Activated CD4-positive, alpha-beta T cell treated with anti-CD3 and anti-CD28 coated beads, Interleukin-2, amount 10 ng/mL, durations not matched to agents 24 days and 14 days (primary cell): ENCODE measurements around the gene RWDD3. TPM values are rescaled to one million over a fixed set of nuclear protein-coding genes. Genes with fewer than 3 reads are reported as not detected.

ENCODE experiments used
- DNase-seq: peaks from one replicate; pipeline ENCODE4 v3.0.0; 2022
- H3K27ac Mint-ChIP-seq: one replicate; pipeline ENCODE4 v1.8.0; 2022; ENCODE audit warnings: mild to moderate bottlenecking, mixed read lengths
- H3K27me3 Mint-ChIP-seq: one replicate; pipeline ENCODE4 v1.8.0; 2022; ENCODE audit warnings: mixed read lengths
- H3K36me3 Mint-ChIP-seq: one replicate; pipeline ENCODE4 v1.8.0; 2022; ENCODE audit warnings: low read depth, mild to moderate bottlenecking, mixed read lengths
- H3K4me1 Mint-ChIP-seq: one replicate; pipeline ENCODE4 v1.8.0; 2021; ENCODE audit warnings: mixed read lengths
- H3K4me3 Mint-ChIP-seq: one replicate; pipeline ENCODE4 v1.8.0; 2022; ENCODE audit warnings: mild to moderate bottlenecking, moderate library complexity, mixed read lengths
- H3K9me3 Mint-ChIP-seq: one replicate; pipeline ENCODE4 v1.8.0; 2021; ENCODE audit warnings: mixed read lengths
- intact Hi-C: fragments of 100-400 bp; cut with micrococcal nuclease; formaldehyde crosslinking; loops from one replicate; pipeline ENCODE4 v1.15.1; 2023
- total RNA-seq: library from RNA; stranded (reverse); gene quantifications from 2 replicates; pipeline ENCODE4 v1.2.3, GENCODE V29; 2022

Gene RWDD3, protein sequence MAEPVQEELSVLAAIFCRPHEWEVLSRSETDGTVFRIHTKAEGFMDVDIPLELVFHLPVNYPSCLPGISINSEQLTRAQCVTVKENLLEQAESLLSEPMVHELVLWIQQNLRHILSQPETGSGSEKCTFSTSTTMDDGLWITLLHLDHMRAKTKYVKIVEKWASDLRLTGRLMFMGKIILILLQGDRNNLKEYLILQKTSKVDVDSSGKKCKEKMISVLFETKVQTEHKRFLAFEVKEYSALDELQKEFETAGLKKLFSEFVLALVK
- total RNA-seq = 11.6 and 12.0 TPM in 2 replicates

DNA sequence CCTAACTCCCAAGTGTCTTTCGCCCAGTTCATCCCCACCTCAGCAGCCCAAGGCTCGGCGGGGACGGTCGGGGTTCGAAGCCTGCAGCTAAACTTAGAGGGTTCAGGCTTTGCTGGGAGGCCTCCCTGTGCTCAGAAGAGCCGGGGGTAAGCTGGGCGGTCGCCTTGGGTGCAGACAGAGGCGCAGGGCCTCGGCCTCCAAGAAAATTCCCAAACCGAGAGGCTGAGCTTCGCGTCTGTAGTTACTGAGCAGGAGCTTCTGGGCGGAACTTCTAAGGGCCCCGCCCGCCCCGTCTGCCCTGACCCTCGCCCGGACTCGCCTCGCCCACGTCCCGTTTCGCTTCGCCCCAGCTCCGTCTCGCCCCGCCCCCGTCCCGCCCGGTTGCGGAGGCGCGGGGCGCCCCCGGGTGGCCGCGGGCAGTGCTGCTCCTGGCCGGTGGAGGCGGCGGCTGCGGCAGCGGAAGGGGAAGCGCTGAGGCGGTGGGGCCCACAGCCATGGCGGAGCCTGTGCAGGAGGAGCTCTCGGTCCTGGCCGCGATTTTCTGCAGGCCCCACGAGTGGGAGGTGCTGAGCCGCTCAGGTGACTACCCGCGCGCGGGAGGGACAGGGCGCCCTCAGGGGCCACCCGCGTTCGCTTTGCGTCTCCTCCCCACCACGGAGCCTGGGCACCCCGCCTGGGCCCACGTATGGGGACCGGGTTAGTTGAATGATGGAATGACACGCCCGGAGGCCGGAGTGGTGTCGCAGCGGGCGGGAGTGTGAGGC, at the start of gene RWDD3:
TSS of gene RWDD3 (plus strand) at position 474 of the 764 bp plus-strand sequence. CDS start at position 495, 21 bp downstream.
- Mint-ChIP-seq H3K27me3 (peaks cover 28% of the 10 kb centered on the region), H3K4me1 (peaks cover 26% of the 10 kb centered on the region), H3K27ac (peak within 1 kb of the TSS; percentile 93), H3K4me3 (peak within 1 kb of the TSS; percentile 94), H3K36me3 (peaks cover 16% of the 10 kb centered on the region), H3K9me3 (no peaks in the 10 kb centered on the region)
- intact Hi-C loops = loop anchor here (1.0 to 10.0 kb wide), 4 partner anchors 117 to 819 kb away; partner anchors contain the start of genes ABCD3 and TLCD4
- DNase-seq = peak; percentile 98

DNA sequence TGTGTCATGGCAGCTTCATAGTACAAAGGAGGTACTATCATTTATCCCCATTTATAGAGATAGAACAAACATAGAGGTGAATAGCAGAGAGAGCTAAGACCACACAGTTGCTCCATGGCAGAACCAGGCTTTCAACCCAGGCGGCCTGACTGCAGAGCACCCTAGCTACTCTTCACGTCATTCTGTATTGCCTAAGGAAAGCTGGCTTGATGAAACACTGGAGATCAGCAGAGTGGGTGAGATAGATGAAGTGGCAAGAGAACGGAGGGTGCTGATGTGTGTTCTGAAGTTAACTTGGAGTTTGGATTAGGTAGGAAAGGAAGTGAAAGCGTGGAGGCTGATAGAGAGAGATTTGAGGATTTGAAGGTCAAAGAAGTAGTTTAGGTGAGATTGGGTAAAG, 47.9 kb upstream of the RWDD3 start:
- intact Hi-C loops = no loop called here
- Mint-ChIP-seq H3K4me3 (no peak overlapping the region), H3K27me3 (peaks cover 5% of the 10 kb centered on the region)

DNA sequence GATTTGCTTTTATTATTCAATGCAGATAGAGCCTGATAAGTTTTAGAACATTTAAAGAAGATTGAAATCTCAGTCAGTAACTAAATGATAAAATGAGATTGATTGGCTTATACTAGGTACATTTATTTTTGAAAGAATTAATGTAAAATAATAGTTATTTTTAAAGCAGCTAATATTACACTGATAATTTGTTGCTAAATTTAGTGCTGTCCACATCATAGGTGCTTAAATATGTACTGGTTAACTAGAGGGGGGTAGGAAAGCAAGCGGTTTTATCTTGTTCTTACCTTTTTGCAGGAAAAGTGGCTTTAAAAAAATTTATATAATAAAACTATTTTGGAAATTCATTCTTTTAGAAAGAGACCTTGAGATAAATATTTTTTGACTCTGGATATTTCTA, 40.4 kb upstream of the RWDD3 start:
- Mint-ChIP-seq H3K27ac (no peak overlapping the region), H3K4me1 (no peaks in the 10 kb centered on the region), H3K27me3 (peaks cover 1% of the 10 kb centered on the region), H3K9me3 (no peaks in the 10 kb centered on the region), H3K36me3 (no peaks in the 10 kb centered on the region), H3K4me3 (no peak overlapping the region)
- intact Hi-C loops = no loop called here
- DNase-seq = no peak

More for the DNA sequence above, 47.9 kb upstream of the RWDD3 start:
- no peaks in the 10 kb centered on the region for H3K36me3 Mint-ChIP-seq
- no peak for DNase-seq
- no peak overlapping the region for H3K27ac Mint-ChIP-seq
- no peaks in the 10 kb centered on the region for H3K9me3 Mint-ChIP-seq
- H3K4me1 Mint-ChIP-seq = no peaks in the 10 kb centered on the region

DNA sequence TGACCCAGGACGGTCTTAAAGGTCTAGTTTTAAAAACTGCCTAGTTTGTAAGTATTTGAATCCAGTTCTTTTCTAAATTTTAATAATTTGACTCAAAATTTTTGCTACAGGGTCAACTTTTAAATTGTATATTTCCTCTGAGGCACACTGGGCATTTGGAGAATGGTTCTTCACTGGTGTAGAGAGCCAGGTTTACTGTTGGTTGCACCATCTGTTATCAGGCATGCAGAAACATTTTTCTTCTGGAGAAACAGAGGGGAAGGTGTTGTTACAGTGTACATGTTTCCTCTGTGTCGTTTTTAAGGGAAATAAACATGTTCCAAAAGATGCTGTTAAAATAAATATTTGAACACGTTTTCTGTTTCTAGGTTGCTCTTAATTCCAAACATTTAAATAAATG, 39.0 kb upstream of the RWDD3 start:
- no peaks in the 10 kb centered on the region for H3K36me3 Mint-ChIP-seq
- no peak for DNase-seq
- intact Hi-C loops = no loop called here
- no peaks in the 10 kb centered on the region for H3K4me1 Mint-ChIP-seq
- H3K4me3 Mint-ChIP-seq = no peak overlapping the region
- no peak overlapping the region for H3K27ac Mint-ChIP-seq
- peaks cover 1% of the 10 kb centered on the region for H3K27me3 Mint-ChIP-seq
- no peaks in the 10 kb centered on the region for H3K9me3 Mint-ChIP-seq

DNA sequence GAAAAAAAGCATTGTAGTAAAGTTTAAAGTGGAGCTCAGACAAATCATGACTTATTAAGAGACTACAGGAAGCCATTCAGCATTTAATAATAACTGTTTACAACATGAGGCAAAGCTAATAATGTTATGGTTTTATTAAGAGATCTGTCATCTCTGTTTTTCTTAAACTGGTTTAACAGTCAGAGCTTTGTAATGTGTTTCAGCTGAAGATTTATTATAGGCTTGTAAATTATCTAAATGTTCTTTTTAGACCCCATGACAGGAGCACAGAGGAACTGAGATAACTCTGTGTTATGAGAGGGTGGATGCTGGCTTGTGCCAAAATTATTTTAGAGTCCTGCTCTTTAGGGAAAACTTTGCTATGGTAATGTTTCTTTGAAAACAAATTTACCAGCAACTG, 38.0 kb upstream of the RWDD3 start:
- Mint-ChIP-seq H3K27me3 (peaks cover 1% of the 10 kb centered on the region), H3K36me3 (no peaks in the 10 kb centered on the region), H3K4me1 (no peaks in the 10 kb centered on the region), H3K27ac (no peak overlapping the region), H3K9me3 (no peaks in the 10 kb centered on the region), H3K4me3 (no peak overlapping the region)
- DNase-seq = no peak
- intact Hi-C loops = no loop called here

DNA sequence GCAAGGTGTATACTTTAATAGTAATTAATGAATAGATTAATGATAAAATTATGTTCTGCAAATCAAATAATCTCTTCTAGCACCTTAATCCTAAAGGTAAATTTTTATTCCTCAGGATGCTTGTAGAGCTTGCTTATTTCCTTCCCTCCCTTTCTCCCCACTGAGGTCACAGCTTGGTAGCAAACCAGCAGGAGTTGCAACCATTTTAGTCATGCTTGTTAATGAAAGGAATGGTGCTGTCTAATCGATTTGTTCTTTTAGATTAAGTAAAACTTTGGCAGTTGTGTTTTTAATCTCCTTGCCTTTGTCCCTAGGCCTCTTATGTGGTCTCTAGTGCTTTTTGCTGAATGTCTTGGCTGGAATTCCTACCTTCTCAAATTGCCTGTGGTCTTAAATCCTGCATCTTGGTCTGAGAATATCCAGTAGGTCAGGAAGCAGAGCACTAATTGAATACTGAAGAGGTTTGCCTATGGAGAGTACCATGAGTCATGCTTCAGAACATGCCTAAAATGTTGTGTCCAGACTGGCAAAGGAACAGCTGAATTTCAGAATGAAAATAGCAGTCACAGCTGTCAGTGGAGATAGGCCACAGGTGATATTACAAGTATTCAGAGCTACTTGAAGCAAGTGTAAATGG, 36.3 kb upstream of the RWDD3 start:
- no peak overlapping the region for H3K27ac Mint-ChIP-seq
- peaks cover 1% of the 10 kb centered on the region for H3K27me3 Mint-ChIP-seq
- no peaks in the 10 kb centered on the region for H3K4me1 Mint-ChIP-seq
- no peak overlapping the region for H3K4me3 Mint-ChIP-seq
- DNase-seq = no peak
- no peaks in the 10 kb centered on the region for H3K9me3 Mint-ChIP-seq
- H3K36me3 Mint-ChIP-seq = no peaks in the 10 kb centered on the region
- intact Hi-C loops = no loop called here

DNA sequence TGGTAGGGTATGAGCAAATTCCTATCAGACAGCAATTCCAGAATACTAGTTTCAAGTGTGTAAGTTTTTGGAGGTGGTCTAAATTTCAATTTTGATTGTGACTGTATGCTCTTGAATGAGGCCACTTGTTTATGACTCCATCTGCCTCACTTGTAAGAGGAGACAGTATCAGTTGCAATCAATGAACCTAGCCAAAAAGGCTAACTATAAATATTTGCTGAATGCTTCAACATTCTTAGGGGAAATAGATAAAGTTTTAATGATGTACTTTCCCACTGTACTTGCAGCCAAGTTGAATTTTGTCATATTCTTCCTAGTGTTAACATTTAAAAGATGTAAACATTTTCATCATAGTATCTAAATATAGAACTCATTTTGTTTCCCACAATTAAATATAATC, 32.1 kb upstream of the RWDD3 start:
- H3K4me1 Mint-ChIP-seq = no peaks in the 10 kb centered on the region
- H3K27me3 Mint-ChIP-seq = peaks cover 1% of the 10 kb centered on the region
- H3K36me3 Mint-ChIP-seq = no peaks in the 10 kb centered on the region
- peaks cover 3% of the 10 kb centered on the region for H3K9me3 Mint-ChIP-seq
- DNase-seq = no peak
- intact Hi-C loops = no loop called here
- H3K4me3 Mint-ChIP-seq = no peak overlapping the region
- H3K27ac Mint-ChIP-seq = no peak overlapping the region

DNA sequence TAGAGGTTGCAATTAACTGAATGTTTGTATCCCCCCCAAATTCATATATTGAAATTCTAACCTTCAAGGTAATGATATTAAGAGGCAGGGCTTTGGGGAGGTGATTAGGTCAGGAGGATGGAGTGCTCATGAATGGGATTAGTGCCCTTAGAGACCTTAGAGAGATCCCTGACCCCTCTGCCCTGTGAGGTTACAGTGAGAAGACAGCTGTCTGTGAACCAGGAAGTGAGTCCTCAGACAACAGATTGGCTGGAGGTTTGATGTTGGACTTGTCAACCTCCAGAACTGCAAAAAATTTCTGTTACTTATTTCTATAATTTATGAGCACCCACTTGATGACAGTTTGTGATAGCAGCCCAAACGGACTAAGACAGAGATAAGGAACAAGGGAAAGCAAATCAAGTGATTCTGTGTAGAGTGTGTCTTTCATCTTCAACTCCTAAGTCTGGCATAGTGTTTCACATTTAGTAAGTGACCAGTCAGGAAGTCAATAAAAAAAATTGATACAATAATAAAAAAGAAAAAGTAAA, 30.0 kb upstream of the RWDD3 start:
- Mint-ChIP-seq H3K36me3 (no peaks in the 10 kb centered on the region), H3K27me3 (peaks cover 1% of the 10 kb centered on the region), H3K27ac (no peak overlapping the region), H3K4me1 (no peaks in the 10 kb centered on the region), H3K4me3 (no peak overlapping the region), H3K9me3 (peaks cover 3% of the 10 kb centered on the region)
- intact Hi-C loops = no loop called here
- DNase-seq = no peak

DNA sequence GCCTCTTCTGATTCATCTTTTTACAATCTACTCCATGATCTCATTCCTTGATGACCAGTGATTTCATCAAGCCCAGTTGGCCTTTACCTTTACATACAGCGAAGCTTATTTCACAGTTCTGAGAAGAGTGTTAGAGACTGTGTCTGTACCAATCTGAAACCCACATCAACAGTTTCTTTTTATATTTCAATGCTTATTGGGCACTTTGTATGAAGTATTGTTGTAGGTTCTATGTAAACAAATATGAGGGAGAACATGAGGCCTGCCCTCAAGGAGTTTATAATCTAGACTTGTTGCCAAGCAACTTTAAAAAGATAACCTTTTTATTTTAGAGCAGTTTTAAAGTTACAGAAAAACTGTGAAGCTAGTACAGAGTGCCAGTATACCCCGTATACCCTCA, 27.5 kb upstream of the RWDD3 start:
- Mint-ChIP-seq H3K27ac (no peak overlapping the region), H3K9me3 (peaks cover 3% of the 10 kb centered on the region), H3K36me3 (no peaks in the 10 kb centered on the region), H3K4me1 (no peaks in the 10 kb centered on the region), H3K27me3 (peaks cover 3% of the 10 kb centered on the region), H3K4me3 (no peak overlapping the region)
- intact Hi-C loops = no loop called here
- DNase-seq = no peak

DNA sequence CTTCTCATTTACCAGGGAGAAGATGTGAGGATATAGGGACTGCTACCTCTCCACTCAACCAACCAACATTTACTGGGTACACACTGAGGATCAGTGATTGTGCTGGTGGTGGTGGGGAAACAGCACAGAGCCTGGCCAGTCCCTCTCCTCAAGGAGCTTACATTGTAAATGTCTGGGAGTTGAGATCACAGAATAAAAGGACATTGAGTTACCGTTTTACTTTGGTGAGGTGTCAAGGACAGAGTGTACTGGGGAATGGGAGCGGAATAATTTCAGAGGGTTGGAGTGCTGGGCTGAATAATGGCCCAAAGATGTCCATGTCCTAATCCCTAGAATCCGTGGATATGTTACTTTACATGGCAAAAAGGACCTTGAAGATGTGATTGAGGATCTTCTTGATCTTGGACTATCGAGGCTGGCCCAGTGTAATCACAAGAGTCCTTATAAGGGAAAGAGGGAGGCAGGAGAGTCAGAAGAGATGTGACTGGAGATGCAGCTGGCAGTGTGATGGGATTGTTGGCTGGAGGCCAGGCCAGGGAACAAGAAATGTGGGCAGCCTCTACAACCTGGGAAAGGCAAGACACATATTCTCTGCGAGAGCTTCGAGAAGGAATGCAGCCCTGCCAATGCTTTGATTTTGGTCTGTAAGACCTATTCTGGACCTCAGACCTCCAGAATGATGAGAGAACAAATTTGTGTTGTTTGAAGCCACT, 26.6 kb upstream of the RWDD3 start:
- Mint-ChIP-seq H3K27ac (no peak overlapping the region), H3K4me3 (no peak overlapping the region), H3K9me3 (peaks cover 3% of the 10 kb centered on the region), H3K36me3 (no peaks in the 10 kb centered on the region), H3K4me1 (no peaks in the 10 kb centered on the region), H3K27me3 (peaks cover 3% of the 10 kb centered on the region)
- DNase-seq = no peak
- intact Hi-C loops = no loop called here

DNA sequence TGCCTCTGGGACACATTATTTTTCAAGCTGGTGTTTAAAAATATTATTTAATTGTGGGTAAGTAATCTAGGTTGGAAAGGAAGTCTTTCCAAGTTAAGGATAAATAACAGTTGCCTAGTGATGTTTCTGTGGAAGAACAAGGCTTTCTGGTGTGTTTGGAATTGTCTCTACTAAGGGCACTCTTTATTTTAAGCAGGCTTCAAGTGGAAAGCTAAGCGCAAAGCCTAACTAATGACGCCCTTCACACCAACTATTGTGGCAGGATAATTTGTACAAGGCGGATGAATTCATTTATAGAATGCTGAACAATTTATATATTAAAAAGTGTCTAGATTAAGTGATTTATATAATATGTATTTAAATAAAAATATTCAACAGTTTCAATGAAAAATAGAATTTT, 25.1 kb upstream of the RWDD3 start:
- Mint-ChIP-seq H3K4me1 (no peaks in the 10 kb centered on the region), H3K27ac (no peak overlapping the region), H3K9me3 (peaks cover 3% of the 10 kb centered on the region), H3K4me3 (no peak overlapping the region), H3K36me3 (no peaks in the 10 kb centered on the region), H3K27me3 (peaks cover 3% of the 10 kb centered on the region)
- DNase-seq = no peak
- intact Hi-C loops = no loop called here

DNA sequence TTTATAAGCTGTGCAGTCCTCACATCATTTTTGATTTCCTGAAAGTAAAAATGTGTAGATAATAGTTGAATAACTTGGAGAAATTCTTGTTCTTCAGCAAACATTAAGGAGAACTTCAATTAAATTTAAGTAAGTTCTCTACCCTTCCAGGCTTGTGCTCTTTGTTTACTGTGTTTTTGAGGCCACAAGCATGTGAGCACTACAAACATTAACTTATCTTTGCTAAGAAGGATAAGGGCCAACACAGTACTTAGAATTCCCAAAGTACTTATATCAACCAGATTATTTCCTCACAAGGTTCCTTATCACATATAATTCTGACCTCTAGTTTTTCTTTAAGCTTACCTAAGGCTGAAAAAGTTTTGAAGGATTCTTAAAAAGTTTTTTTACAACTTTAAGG, 24.7 kb upstream of the RWDD3 start:
- H3K9me3 Mint-ChIP-seq = peaks cover 3% of the 10 kb centered on the region

DNA sequence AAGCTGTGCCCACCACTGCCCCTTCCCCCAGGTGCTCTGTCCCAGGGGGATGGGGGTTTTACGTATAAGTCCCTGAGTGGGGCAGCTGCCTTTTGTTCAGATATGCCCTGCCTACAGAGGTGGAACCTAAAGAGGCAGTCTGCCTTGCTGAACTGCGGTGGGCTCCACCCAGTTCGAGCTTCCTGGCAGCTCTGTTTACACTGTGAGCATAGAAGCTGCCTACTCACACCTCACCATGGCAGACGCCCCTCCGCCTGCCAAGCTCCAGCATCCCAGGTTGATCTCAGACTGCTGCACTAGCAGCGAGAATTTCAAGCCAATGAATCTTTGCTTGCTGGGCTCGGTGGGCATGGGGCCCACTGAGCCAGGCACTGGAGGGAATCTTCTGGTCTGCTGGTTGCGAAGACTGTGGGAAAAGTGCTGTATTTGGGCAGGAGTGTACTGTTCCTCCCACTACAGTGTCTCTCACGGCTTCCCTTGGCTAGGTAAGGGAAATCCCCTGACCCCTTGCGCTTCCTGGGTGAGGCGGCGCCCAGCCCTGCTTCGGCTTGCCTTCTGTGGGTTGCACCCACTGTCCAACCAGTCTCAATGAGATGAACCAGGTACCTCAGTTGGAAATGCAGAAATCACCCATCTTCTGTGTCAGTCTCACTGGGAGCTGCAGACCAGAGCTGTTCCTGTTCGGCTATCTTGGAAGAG, 17.6 kb upstream of the RWDD3 start:
- Mint-ChIP-seq H3K36me3 (no peaks in the 10 kb centered on the region), H3K4me3 (no peak overlapping the region), H3K4me1 (no peaks in the 10 kb centered on the region), H3K9me3 (no peaks in the 10 kb centered on the region), H3K27ac (no peak overlapping the region), H3K27me3 (peaks cover 2% of the 10 kb centered on the region)
- intact Hi-C loops = no loop called here
- DNase-seq = no peak

More for the DNA sequence above, 24.7 kb upstream of the RWDD3 start:
- H3K36me3 Mint-ChIP-seq = no peaks in the 10 kb centered on the region
- no peak for DNase-seq
- H3K4me3 Mint-ChIP-seq = no peak overlapping the region
- H3K27ac Mint-ChIP-seq = no peak overlapping the region
- no peaks in the 10 kb centered on the region for H3K4me1 Mint-ChIP-seq
- intact Hi-C loops = no loop called here
- peaks cover 3% of the 10 kb centered on the region for H3K27me3 Mint-ChIP-seq
